Endothelial cell of umbilical vein (primary cell): ENCODE data around the gene TMEM178B.

Source experiments
- CTCF ChIP-seq, 2 donors: IDR thresholded peaks; 1 replicate in 1 of 2; 2 replicates in 1 of 2; pipeline ENCODE4 v1.5.1; 2011; ENCODE audit warnings: low read length in 2 of 2, mild to moderate bottlenecking in 2 of 2, moderate library complexity in 2 of 2, control low read depth in 1 of 2, inconsistent platforms in 1 of 2, low read depth in 1 of 2; ENCODE audit not compliant: insufficient read depth in 1 of 2; ENCODE audit errors: extremely low read depth in 1 of 2
- MYC ChIP-seq: IDR thresholded peaks from one replicate; pipeline ENCODE4 v1.6.1; 2011; ENCODE audit warnings: mild to moderate bottlenecking, low read depth, low read length
- POLR2A ChIP-seq: IDR thresholded peaks from 2 replicates; pipeline ENCODE4 v1.6.1; 2012; ENCODE audit warnings: low read depth, mild to moderate bottlenecking, control low read depth, low read length
- POLR2AphosphoS5 ChIP-seq: IDR thresholded peaks from 2 replicates; pipeline ENCODE4 v1.6.1; 2012; ENCODE audit warnings: low read depth, mild to moderate bottlenecking, control low read depth, low read length, moderate library complexity; ENCODE audit not compliant: insufficient read depth

DNA sequence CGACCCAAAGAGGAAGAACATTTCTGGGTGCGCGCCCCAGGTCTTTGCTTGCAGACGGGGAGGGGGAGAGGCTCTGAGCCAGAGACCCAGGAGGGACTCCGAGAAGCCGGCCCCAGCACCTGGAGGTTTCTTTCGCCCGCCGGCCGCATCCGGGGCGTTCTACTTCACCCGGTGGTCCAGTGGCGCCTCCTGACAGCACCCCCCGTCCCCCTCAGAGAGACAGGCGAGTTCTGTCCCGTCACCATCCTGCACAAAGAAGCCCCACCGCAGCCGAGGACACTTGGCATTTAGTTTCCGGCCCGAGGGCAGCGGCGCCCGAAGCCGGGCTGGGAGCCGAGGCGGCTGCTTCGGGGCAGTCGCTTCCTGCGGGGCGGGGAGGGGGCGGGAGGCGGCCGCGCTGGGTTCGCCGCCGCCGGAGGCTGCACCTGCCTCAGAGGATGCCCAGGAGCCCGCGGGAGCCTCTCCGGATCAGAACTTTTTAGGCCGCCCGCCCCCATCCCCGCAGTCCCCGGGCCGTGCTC, at the start of gene TMEM178B:
- TF ChIP-seq CTCF (IDR thresholded peaks at IDR 0.05; ENCODE audit: extremely low read depth in 1 of 2, insufficient read depth in 1 of 2, low read depth in 1 of 2, low read length in 2 of 2), result no peak
- no peak for TF ChIP-seq POLR2AphosphoS5
- no peak for TF ChIP-seq MYC
- TF ChIP-seq POLR2A, result no peak
